SK-N-SH (cell line): ENCODE data around the gene PSMF1. TPM values are rescaled to one million over a fixed set of nuclear protein-coding genes. Genes with fewer than 3 reads are reported as not detected.

Source experiments
- CTCF ChIA-PET: fragments of 300-600, 350-600 bp; formaldehyde crosslinking; extraction: SDS; loops from one replicate; lab custom pipeline; 2021; lab: Yijun Ruan, JAX
- POLR2A ChIA-PET: fragments of 350-600 bp; sonication (Branson Sonifier 250); formaldehyde crosslinking; extraction: SDS; loops from one replicate; lab custom pipeline; 2020; ENCODE audit warnings: antibody characterized with exemption, inconsistent platforms; lab: Yijun Ruan, JAX
- DNase-seq: peaks from one replicate; pipeline ENCODE4 v3.0.0; 2012
- H2AFZ ChIP-seq: fragments of 200-600 bp; sonication (generic); 2 replicates; pipeline ENCODE4 v1.8.1; 2016; ENCODE audit warnings: antibody characterized with exemption, mild to moderate bottlenecking, low read depth
- H3F3A ChIP-seq: fragments of 200-600 bp; sonication (generic); replicated peaks from 2 replicates; pipeline ENCODE3; 2016; ENCODE audit warnings: antibody characterized with exemption, mild to moderate bottlenecking; ENCODE audit not compliant: insufficient read depth
- H3K27ac ChIP-seq, 2 experiments: fragments of 200-500 bp in 1 of 2; fragments of 200-600 bp in 1 of 2; sonication (Bioruptor generic) in 1 of 2; sonication (generic), shearing (Covaris generic) in 1 of 2; 2 replicates each; pipeline versions ENCODE4 v1.5.1 to v1.6.1; 2014 to 2016; ENCODE audit warnings: low read depth in 2 of 2, inconsistent platforms in 1 of 2, low read length in 1 of 2, mild to moderate bottlenecking in 1 of 2, mixed read lengths in 1 of 2
- H3K27me3 ChIP-seq: fragments of 200-600 bp; sonication (generic), shearing (Covaris generic); 2 replicates; pipeline ENCODE4 v1.6.1; 2016; ENCODE audit warnings: mixed run types; ENCODE audit not compliant: insufficient read depth
- H3K36me3 ChIP-seq, 2 experiments: fragments of 200-500 bp in 1 of 2; fragments of 200-600 bp in 1 of 2; sonication (Bioruptor generic) in 1 of 2; sonication (generic) in 1 of 2; replicated peaks in 1 of 2; 2 replicates each; pipeline versions ENCODE3 to v1.5.1; 2014 to 2016; ENCODE audit warnings: low read length in 1 of 2, mild to moderate bottlenecking in 1 of 2; ENCODE audit not compliant: insufficient read depth in 2 of 2, control insufficient read depth in 1 of 2
- H3K4me1 ChIP-seq, 2 experiments: fragments of 200-500 bp in 1 of 2; fragments of 200-600 bp in 1 of 2; sonication (Bioruptor generic) in 1 of 2; sonication (generic), shearing (Covaris generic) in 1 of 2; 2 replicates each; pipeline versions ENCODE4 v1.5.1 to v1.6.1; 2014 to 2016; ENCODE audit warnings: low read depth in 1 of 2, low read length in 1 of 2, mixed run types in 1 of 2; ENCODE audit not compliant: insufficient read depth in 2 of 2, control insufficient read depth in 1 of 2
- H3K4me2 ChIP-seq: fragments of 200-600 bp; sonication (generic), shearing (Covaris generic); 2 replicates; pipeline ENCODE4 v1.6.1; 2017; ENCODE audit warnings: mixed run types
- H3K4me3 ChIP-seq, 2 experiments: fragments of 200-500 bp in 1 of 2; fragments of 200-600 bp in 1 of 2; sonication (Bioruptor generic) in 1 of 2; sonication (generic), shearing (Covaris generic) in 1 of 2; 2 replicates each; pipeline versions ENCODE4 v1.5.1 to v1.8.1; 2014 to 2016; ENCODE audit warnings: low read depth in 2 of 2, inconsistent platforms in 1 of 2, low read length in 1 of 2, mild to moderate bottlenecking in 1 of 2, mixed read lengths in 1 of 2, moderate library complexity in 1 of 2
- H3K79me2 ChIP-seq: fragments of 200-600 bp; sonication (generic); 2 replicates; pipeline ENCODE4 v1.8.1; 2017; ENCODE audit warnings: mild to moderate bottlenecking; ENCODE audit not compliant: insufficient read depth
- H3K9ac ChIP-seq: fragments of 200-600 bp; sonication (generic); 2 replicates; pipeline ENCODE4 v1.6.1; 2017; ENCODE audit warnings: mixed run types
- H3K9me2 ChIP-seq: fragments of 200-600 bp; sonication (generic); 2 replicates; pipeline ENCODE4 v1.6.1; 2017; ENCODE audit warnings: mixed run types
- H3K9me3 ChIP-seq: fragments of 200-600 bp; sonication (generic); 2 replicates; pipeline ENCODE4 v1.6.1; 2017; ENCODE audit warnings: mixed run types, mild to moderate bottlenecking, moderate library complexity
- H4K20me1 ChIP-seq: fragments of 200-600 bp; sonication (generic); 2 replicates; pipeline ENCODE4 v1.6.1; 2017; ENCODE audit warnings: mild to moderate bottlenecking, mixed run types; ENCODE audit not compliant: insufficient read depth
- ELF1 ChIP-seq: IDR thresholded peaks from 2 replicates; pipeline ENCODE4 v1.4.0; 2012
- EZH2phosphoT487 ChIP-seq: fragments of 200-600 bp; sonication (generic); IDR thresholded peaks from 2 replicates; pipeline ENCODE4 v1.6.1; 2017; ENCODE audit warnings: low read depth, mixed run types, mild to moderate bottlenecking, antibody characterized with exemption, moderate library complexity, borderline replicate concordance
- GABPA ChIP-seq: IDR thresholded peaks from 2 replicates; pipeline ENCODE4 v1.4.0; 2012; ENCODE audit warnings: low read depth, mild to moderate bottlenecking
- NRF1 ChIP-seq: IDR thresholded peaks from 2 replicates; pipeline ENCODE4 v1.6.1; 2012; ENCODE audit warnings: low read depth, mild to moderate bottlenecking, low read length
- PBX3 ChIP-seq: IDR thresholded peaks from 2 replicates; pipeline ENCODE4; 2012
- REST ChIP-seq: IDR thresholded peaks from 2 replicates; pipeline ENCODE4 v1.6.1; 2012; ENCODE audit warnings: mild to moderate bottlenecking, low read depth, low read length, moderate library complexity
- SIN3A ChIP-seq: IDR thresholded peaks from 2 replicates; pipeline ENCODE4 v1.6.1; 2012; ENCODE audit warnings: low read depth, mild to moderate bottlenecking, low read length, moderate library complexity, borderline replicate concordance
- SMC3 ChIP-seq: IDR thresholded peaks from 2 replicates; pipeline ENCODE4 v1.6.1; 2012; ENCODE audit warnings: low read depth, low read length, improper control_type of control experiment
- TCF12 ChIP-seq: IDR thresholded peaks from 2 replicates; pipeline ENCODE4 v1.4.0; 2012
- USF2 ChIP-seq: fragments of 150-350 bp; IDR thresholded peaks from 2 replicates; pipeline ENCODE4 v1.6.1; 2017; ENCODE audit warnings: antibody characterized with exemption, low read length, low read depth, borderline replicate concordance
- ZBTB33 ChIP-seq: IDR thresholded peaks from 2 replicates; pipeline ENCODE4 v1.4.0; 2012; ENCODE audit warnings: low read depth, borderline replicate concordance
- WGBS: methylation state at CpG from one replicate; pipeline ENCODE4 v1.1.6; 2017; ENCODE audit warnings: low lambda C conversion rate; 5-methylcytosine and 5-hydroxymethylcytosine counted together
- polyA plus RNA-seq, 3 experiments: library from polyadenylated mRNA; depleted of rRNA; stranded (reverse); fragments of >200 nt; gene quantifications; 2 replicates each; pipeline ENCODE4 v1.2.3, GENCODE V29; 2012

PSMF1 gene
- polyA plus RNA-seq, 1 of the 3 experiments (the other 2 are of a cell fraction) = 103 TPM

- Histone ChIP-seq H3K27me3 (no peaks in the 10 kb centered on the region), H3K4me3 (no peak overlapping the region), H3K4me2 (no peak overlapping the region), H3K9ac (no peak overlapping the region), H3K79me2 (peaks cover 44% of the 10 kb centered on the region), H3F3A (no peaks in the 10 kb centered on the region), H3K27ac (no peak overlapping the region), H3K36me3 (peaks cover 69 to 78% of the 10 kb centered on the region in 2 experiments), H3K9me3 (no peaks in the 10 kb centered on the region), H3K4me1 (no peaks in the 10 kb centered on the region), H4K20me1 (peaks cover 3% of the 10 kb centered on the region), H3K9me2 (no peaks in the 10 kb centered on the region), H2AFZ (no peak overlapping the region)
- POLR2A ChIA-PET = no interaction called here
- CTCF ChIA-PET = no interaction called here
- TF ChIP-seq SIN3A (no peak), PBX3 (no peak), ZBTB33 (no peak), TCF12 (no peak), SMC3 (no peak), USF2 (no peak), EZH2phosphoT487 (no peak), GABPA (no peak)
- WGBS = 96% methylated on average over 4 of the region's 4 CpGs
- DNase-seq = no peak
Observed at GRCh38 chr20:1130058-1130694, 11.8 kb downstream of the PSMF1 start.

- no peaks in the 10 kb centered on the region for H3K4me1 ChIP-seq
- H3K4me2 ChIP-seq = no peak overlapping the region
- ChIA-PET POLR2A (no interaction called here), CTCF (no interaction called here)
- peaks cover 45% of the 10 kb centered on the region for H3K79me2 ChIP-seq
- no peaks in the 10 kb centered on the region for H3K9me2 ChIP-seq
- peaks cover 73 to 78% of the 10 kb centered on the region in 2 experiments for H3K36me3 ChIP-seq
- no peaks in the 10 kb centered on the region for H3K27me3 ChIP-seq
- no peak overlapping the region for H2AFZ ChIP-seq
- no peak overlapping the region for H3K4me3 ChIP-seq
- no peaks in the 10 kb centered on the region for H3K9me3 ChIP-seq
- no peak overlapping the region for H3K27ac ChIP-seq
- 98% methylated on average over 5 of the region's 5 CpGs for WGBS
- H4K20me1 ChIP-seq = peaks cover 3% of the 10 kb centered on the region
- no peaks in the 10 kb centered on the region for H3F3A ChIP-seq
- H3K9ac ChIP-seq = no peak overlapping the region
- TF ChIP-seq NRF1 = no peak
- no peak for TF ChIP-seq ELF1
- no peak for TF ChIP-seq REST
- DNase-seq = no peak
Observed at GRCh38 chr20:1130847-1131246, 12.4 kb downstream of the PSMF1 start.
